Body of pancreas (tissue), 4 donors: ENCODE results near the gene IL17RE. TPM values are rescaled to one million over a fixed set of nuclear protein-coding genes. Genes with fewer than 3 reads are reported as not detected.
"Not testable (repeated sequence)": the region's sequence is repeated elsewhere in the genome, so short reads cannot be mapped to it uniquely, and the experiment has no call there.

Source experiments
- ATAC-seq: fragments of 150-250 bp; one replicate; pipeline ENCODE4 v1.9.1; 2016
- DNase-seq, 4 donors: peaks; one replicate each; pipeline ENCODE4 v3.0.0-alpha.2; 2019
- H3K27ac ChIP-seq, 4 donors: fragments of 200-600 bp; sonication (generic); 1 replicate in 3 of 4; 2 replicates in 1 of 4; pipeline versions ENCODE4 v1.5.1 to v1.6.1; 2016 to 2019; ENCODE audit warnings: mild to moderate bottlenecking in 1 of 4, mixed read lengths in 1 of 4, moderate library complexity in 1 of 4
- H3K27me3 ChIP-seq, 2 donors: fragments of 200-600 bp; sonication (generic); one replicate each; pipeline ENCODE4 v1.6.0; 2016; ENCODE audit warnings: mild to moderate bottlenecking in 1 of 2
- H3K36me3 ChIP-seq, 2 donors: fragments of 200-600 bp; sonication (generic); replicated peaks in 1 of 2; 2 replicates each; pipeline ENCODE4 v1.5.1; 2016; ENCODE audit warnings: low read depth in 2 of 2; ENCODE audit not compliant: insufficient read depth in 1 of 2
- H3K4me1 ChIP-seq: fragments of 200-600 bp; sonication (generic); one replicate; pipeline ENCODE4 v1.6.0; 2016
- H3K4me3 ChIP-seq, 2 donors: fragments of 200-600 bp; sonication (generic); 1 replicate in 1 of 2; 2 replicates in 1 of 2; pipeline ENCODE4 v1.5.1; 2016 to 2019
- H3K9me3 ChIP-seq, 3 donors: fragments of 200-600 bp; sonication (generic); 1 replicate in 2 of 3; 2 replicates in 1 of 3; pipeline ENCODE4 v1.5.1; 2016
- CTCF ChIP-seq, 7 experiments: fragments of 450-650 bp in 4 of 7; fragments of 200-600 bp in 3 of 7; sonication (generic) in 3 of 7; IDR thresholded peaks; one replicate each; pipeline ENCODE4 v1.5.1; 2016 to 2019; ENCODE audit warnings: antibody characterized with exemption in 7 of 7
- POLR2A ChIP-seq, 3 donors: fragments of 450-650 bp; IDR thresholded peaks; one replicate each; pipeline ENCODE4 v1.6.1; 2016; ENCODE audit warnings: antibody characterized with exemption in 3 of 3, mild to moderate bottlenecking in 2 of 3
- WGBS, 2 donors: methylation state at CpG; one replicate each; pipeline ENCODE4 v1.1.5; 2017; 5-methylcytosine and 5-hydroxymethylcytosine counted together
- intact Hi-C: fragments of 100-400 bp; cut with DNase I; formaldehyde crosslinking; loops from one replicate; pipeline ENCODE4 v1.15.1; 2023
- total RNA-seq, 2 donors: library from RNA; depleted of rRNA; stranded (reverse); fragments of >200 nt; gene quantifications; one replicate each; pipeline ENCODE4 v1.1.0, GENCODE V29; 2016

Gene IL17RE
- total RNA-seq, 2 donors from 2014 or later = 10.9 to 18.2 TPM

GRCh38 chr3:9898467-9899241 lies 4.0 kb upstream of the IL17RE start:
- H3K4me1 ChIP-seq = peaks cover 71% of the 10 kb centered on the region
- H3K4me3 ChIP-seq = no peak overlapping the region
- H3K27me3 ChIP-seq = no peaks in the 10 kb centered on the region
- H3K27ac ChIP-seq = peak overlapping the region; percentile 66 to 85 (median 85)
- H3K9me3 ChIP-seq = no peaks in the 10 kb centered on the region
- TF ChIP-seq POLR2A (IDR thresholded peaks at IDR 0.05) (no peak), CTCF (IDR thresholded peaks at IDR 0.05) (no peak)
- peak in 3 of 4 donors; percentile 43 to 53 (median 47) for DNase-seq
- intact Hi-C loops = no loop called here
- 19 to 28% methylated on average over 8 of the region's 8 CpGs for WGBS, 2 donors
- ATAC-seq = no peak
- H3K36me3 ChIP-seq = no peaks in the 10 kb centered on the region

- no peaks in the 10 kb centered on the region for H3K27me3 ChIP-seq
- peak overlapping the region; percentile 66 to 85 (median 85) for H3K27ac ChIP-seq
- H3K36me3 ChIP-seq = no peaks in the 10 kb centered on the region
- intact Hi-C loops = no loop called here
- ATAC-seq = no peak
- no peak overlapping the region for H3K4me3 ChIP-seq
- TF ChIP-seq POLR2A (IDR thresholded peaks at IDR 0.05) (no peak), CTCF (IDR thresholded peaks at IDR 0.05) (no peak)
- DNase-seq = no peak
- no peaks in the 10 kb centered on the region for H3K9me3 ChIP-seq
- peaks cover 77% of the 10 kb centered on the region for H3K4me1 ChIP-seq
- 38 to 40% methylated on average over 3 of the region's 3 CpGs for WGBS, 2 donors
Measured at GRCh38 chr3:9899289-9899791, 3.3 kb upstream of the IL17RE start.

- H3K9me3 ChIP-seq, H3K36me3 ChIP-seq, H3K4me3 ChIP-seq, H3K27me3 ChIP-seq, ATAC-seq, intact Hi-C loops: not testable (repeated sequence)
- Histone ChIP-seq H3K27ac (peak overlapping the region in 1 of 4 donors; percentile 40), H3K4me1 (peaks cover 77% of the 10 kb centered on the region)
- WGBS, 2 donors = 50 to 56% methylated on average over 6 of the region's 6 CpGs
- peak in 1 of 4 donors; percentile 26 for DNase-seq
Measured at GRCh38 chr3:9900965-9901415, 1.7 kb upstream of the IL17RE start.

GRCh38 chr3:9901967-9902366 lies 681 bp upstream of the IL17RE start:
- intact Hi-C loops = no loop called here
- Histone ChIP-seq H3K36me3 (no peaks in the 10 kb centered on the region), H3K4me1 (peaks cover 72% of the 10 kb centered on the region), H3K27ac (peak overlapping the region in 3 of 4 donors; percentile 61 to 73 (median 71)), H3K4me3 (no peak overlapping the region), H3K27me3 (no peaks in the 10 kb centered on the region), H3K9me3 (no peaks in the 10 kb centered on the region)
- ATAC-seq = no peak
- DNase-seq = no peak
- no peak for TF ChIP-seq POLR2A (IDR thresholded peaks at IDR 0.05)
- TF ChIP-seq CTCF (IDR thresholded peaks at IDR 0.05) = no peak
- 48 to 82% methylated on average over 3 to 5 of the region's 5 CpGs for WGBS, 2 donors

- 5 to 6% methylated on average over 4 of the region's 4 CpGs for WGBS, 2 donors
- intact Hi-C loops = no loop called here
- peak overlapping the region in 1 of 2 donors; percentile 9 for H3K4me3 ChIP-seq
- no peak for DNase-seq
- ATAC-seq = no peak
- H3K4me1 ChIP-seq = peaks cover 59% of the 10 kb centered on the region
- peak overlapping the region; percentile 58 to 73 (median 66) for H3K27ac ChIP-seq
- no peaks in the 10 kb centered on the region for H3K9me3 ChIP-seq
- H3K27me3 ChIP-seq = no peaks in the 10 kb centered on the region
- TF ChIP-seq CTCF (IDR thresholded peaks at IDR 0.05) = no peak
- TF ChIP-seq POLR2A (IDR thresholded peaks at IDR 0.05) = no peak
- H3K36me3 ChIP-seq = no peaks in the 10 kb centered on the region
Measured at GRCh38 chr3:9903238-9903624, 583 bp downstream of the IL17RE start.
